Activated T-cell treated with anti-CD3 and anti-CD28 coated beads for 24 hours (primary cell): Measurements from ENCODE around the gene UGGT1.
A peak's percentile ranks its signal among the peaks of the same experiment; 100 is the strongest.
"Not testable (repeated sequence)": the region's sequence is repeated elsewhere in the genome, so short reads cannot be mapped to it uniquely, and the experiment has no call there.

Experiments used
- DNase-seq: peaks from one replicate; pipeline ENCODE4 v3.0.0-alpha.2; 2020; ENCODE audit warnings: low read depth

UGGT1 gene

DNA sequence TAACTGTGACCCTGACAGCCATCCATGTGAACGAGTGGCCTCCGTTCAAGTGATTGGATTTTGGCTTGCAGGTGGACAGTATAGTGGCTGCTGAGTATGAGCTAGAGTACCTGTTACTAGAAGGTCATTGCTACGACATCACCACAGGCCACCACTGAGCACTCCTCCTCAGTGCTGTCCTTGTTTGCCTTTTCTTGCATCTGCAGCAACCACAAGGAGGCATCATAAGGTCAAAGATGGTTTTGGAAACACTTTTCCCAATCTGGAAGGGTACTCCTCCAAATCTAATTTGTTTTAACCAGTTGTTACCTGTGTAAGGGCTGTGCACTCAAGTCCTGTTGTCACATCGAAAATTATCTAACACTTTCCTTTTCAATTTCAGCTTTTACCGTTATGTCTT, 81.2 kb downstream of the UGGT1 start:
- no peak for DNase-seq

DNA sequence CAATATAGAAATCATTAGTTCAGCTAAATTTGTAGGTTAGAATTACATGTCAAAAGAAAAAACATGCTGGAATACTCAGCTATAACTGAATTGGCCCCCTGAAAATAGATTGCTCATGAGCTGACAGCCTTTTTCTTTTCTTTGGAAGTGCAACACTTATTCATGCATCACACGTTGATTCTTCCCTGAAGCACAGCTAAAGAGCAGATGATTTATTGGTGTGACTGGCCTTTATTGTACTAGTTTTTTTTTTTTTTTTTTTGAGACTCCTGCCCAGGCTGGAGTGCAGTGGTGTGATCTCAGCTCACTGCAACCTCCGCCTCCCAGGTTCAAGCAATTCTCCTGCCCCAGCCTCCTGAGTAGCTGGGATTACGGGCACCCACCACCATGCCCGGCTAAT, 83.1 kb downstream of the UGGT1 start:
- not testable (repeated sequence) for DNase-seq

DNA sequence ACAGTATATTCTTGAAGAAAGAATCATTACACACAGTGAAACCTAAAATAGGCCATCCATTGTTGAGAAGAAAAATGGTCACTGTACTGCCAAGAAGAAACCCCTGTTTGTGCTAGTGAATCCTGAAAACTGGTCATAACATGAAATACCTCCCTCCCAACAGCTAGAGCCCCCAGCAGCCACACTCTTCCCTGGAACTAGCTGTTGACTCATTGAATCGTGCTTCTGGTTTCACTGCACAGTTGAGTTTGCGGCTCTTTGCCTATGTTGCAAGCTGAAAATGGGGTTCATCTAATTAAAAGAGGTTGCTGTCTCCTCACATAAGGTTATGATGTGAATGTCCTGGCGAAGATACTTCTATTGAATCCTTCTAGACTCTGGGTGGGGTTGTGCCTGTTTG, 86.3 kb downstream of the UGGT1 start:
- no peak for DNase-seq

DNA sequence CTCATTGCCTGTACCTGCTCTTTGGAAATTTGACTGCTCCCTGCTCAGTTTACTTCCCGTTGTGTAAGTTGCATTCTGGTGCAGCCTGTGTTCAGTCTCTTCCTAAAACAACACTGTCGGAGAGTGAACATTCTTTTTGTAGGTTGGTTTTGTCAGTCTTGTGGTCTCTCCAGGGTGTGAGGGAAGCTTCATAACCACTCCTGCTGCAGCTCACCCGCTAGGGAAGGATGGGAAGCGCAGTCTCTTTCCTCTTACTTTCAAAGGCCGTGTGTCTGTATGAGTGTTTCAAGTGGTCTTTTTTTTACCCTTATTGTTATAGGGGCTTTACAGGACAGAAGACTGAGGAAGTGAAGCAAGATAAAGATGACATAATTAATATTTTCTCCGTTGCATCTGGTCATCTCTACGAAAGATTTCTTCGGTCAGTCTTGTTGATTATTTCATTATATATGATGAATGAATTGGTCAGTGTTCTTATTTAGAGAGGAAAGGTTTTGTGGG, 87.2 kb downstream of the UGGT1 start:
- no peak for DNase-seq

DNA sequence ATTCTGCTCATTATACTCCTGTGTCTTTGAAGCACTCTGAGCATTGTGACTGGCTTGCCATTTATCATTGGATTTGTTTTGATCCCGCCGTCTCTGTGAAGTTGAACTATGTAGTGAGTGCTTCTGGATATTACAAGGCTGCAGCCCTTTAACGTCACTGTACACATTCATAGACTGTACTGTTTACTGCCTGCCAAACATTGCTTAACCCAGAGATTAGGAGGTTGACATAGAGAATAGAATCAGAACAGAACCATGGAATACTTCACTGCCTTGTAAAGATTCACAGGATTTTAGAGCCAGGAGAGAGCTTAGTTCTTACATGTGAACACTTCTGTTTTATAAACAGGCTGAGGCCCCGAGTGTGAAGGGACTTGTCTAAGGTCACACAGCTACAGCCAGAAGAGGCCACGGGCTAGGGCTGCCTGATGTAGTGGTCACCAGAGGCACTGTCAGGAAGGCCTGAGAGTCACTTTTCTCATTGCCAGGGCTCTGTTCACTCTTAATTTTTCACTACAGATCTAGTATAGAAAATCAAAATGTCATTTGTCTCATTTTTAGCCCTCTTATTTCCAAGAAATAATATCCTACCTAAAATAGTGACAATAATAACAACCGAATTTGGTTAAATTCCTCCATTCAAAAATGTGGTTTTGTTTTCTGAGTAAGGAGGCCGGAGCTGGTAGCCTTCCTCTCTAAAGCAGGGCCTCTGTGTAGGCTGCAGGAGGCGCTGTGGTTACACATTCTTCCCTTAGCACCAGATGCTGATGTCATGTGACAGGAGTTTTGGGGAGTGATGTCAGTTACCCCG, 87.9 kb downstream of the UGGT1 start:
- DNase-seq, result peak; percentile 16

DNA sequence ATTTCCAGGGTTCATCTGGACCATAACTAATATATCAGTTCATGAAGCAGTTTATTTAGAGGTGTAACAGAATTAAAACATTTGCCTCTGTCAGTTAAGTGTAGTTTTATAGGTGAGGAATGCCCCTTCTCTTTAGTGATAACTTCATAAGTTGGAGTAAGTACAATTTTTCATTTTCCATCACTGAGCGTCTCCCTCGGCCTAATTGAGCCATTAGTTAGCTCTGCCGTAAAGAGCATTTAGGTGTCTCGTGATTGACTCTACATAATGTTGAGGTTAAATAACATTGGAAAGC, 88.4 kb downstream of the UGGT1 start:
- no peak for DNase-seq

DNA sequence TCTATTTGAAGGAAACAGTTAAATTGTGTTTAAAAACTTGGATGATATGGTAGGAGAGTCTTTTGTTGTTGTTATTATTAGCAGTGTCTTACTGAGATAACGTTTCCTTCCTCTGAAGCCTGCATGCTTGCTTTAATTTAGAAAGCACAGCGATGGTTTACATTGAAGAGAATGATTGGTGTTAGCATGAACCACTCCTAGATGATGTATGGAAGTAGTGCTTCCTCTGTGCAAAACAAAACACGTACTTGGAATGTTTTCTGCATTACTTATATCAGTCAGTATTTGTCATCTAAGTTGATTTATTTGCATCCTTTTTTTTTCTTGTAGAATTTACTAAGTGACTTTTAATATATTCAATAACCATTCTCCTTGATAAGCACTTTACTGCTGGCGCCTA, 89.0 kb downstream of the UGGT1 start:
- no peak for DNase-seq

DNA sequence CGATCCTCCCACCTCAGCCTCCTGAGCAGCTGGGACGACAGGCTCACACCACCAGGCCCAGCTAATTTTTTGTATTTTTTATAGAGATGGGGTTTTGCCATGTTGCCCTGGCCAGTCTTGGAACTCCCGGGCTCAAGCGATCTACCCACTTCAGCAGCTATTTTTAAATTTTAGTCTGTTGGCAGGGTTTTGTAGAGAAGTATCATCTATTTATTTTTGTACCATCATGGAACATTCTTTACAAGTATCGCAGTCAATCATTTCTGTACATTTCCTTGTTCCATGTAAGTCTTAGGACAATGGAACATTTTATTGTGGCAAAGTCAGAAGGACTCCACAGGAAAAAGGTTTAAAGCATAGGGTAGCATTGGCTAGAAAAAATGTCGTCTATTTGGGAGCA, 94.6 kb downstream of the UGGT1 start:
- no peak for DNase-seq

DNA sequence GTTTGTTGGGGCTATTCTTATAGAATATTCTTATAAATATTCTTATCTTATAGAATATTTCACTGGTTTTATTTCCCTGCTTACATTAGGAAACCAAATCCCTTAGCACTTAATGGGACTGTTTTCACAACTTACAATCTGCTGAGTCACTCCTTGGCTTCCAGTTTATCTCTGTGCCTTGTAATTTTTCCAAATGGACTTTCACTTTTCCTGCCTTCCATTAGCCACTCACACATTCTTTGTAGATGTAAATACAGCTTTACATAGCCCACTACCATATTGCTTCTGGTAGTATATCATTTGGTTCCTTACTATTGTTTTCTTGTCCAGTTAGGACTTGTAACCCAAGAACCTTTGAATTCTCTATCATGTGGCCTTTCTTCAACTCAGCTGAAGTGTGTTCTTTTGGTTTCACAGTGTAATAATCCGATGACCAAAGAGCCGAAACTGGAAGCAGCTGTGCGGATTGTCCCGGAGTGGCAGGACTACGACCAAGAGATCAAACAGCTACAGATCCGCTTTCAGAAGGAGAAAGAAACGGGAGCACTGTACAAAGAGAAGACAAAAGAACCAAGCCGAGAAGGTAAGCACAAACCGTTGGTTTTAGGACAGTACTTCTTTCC, 96.1 kb downstream of the UGGT1 start:
- DNase-seq, result no peak

DNA sequence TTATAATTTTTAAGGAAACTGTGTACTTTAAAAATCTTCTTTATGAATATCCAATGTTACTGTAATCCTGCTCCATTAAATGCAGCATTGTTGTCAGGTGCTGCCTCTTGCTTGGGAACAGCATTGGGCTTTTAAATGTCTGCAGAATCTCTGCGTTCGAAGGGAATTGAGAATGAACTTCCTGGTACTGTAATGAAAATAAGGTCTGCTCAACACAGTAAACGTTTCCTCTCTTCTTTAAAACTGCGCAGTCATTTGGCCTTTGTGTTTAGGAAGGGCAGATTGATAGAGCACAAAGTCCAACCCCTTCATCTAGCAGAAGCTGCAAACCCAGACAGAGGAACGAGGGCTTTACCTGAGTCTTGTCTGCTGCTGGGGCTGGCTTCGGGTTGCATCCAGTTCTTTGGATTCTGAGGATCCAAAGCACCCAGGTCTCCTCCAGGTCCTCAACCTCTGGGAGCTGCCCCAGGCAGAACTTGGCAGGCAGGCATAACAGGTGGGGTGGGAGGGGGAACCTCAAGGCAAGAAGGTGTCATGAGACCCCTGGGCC, 104.5 kb downstream of the UGGT1 start:
- DNase-seq, result no peak

DNA sequence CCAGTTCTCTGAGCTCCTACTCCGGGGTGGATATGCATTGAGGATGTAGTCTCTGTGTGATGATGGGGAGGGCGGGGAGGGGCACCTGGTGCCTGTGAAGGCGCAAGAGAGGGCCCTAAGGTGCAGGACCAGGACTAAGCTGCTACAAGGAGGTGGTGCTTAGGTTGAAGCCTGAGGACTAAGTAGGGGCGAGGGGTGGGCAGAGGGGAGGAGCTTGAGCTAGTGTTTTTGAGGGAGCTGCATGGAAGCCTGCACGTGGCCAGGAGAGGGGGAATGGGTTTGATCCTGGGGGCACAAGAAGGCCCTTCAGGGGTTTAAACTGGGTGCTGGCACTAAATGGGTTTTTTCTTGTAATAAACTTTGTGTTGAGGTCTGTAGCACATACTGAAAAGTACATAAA, 105.0 kb downstream of the UGGT1 start:
- DNase-seq, result no peak

DNA sequence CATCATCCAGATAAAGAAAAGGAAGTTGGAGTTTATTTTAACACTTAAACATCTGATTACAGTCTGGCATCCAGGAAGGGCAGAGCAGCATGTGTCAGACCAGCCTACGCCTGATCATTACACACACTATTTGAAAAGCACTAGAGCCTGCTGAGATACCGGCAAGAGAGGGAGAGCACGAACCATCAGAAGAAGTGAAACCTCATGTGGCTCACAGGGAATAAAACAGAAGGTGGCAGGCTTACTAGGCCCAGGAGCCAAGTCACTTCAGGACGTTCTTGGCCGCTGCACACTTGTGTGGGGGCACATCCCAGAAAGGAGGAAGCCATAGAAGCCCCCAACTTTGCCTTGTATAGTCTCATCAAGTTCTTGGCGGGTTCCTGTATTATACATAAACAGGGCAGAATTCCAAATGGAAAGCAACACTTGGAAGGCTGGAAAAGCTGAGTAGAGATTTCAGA, 105.5 kb downstream of the UGGT1 start:
- no peak for DNase-seq

DNA sequence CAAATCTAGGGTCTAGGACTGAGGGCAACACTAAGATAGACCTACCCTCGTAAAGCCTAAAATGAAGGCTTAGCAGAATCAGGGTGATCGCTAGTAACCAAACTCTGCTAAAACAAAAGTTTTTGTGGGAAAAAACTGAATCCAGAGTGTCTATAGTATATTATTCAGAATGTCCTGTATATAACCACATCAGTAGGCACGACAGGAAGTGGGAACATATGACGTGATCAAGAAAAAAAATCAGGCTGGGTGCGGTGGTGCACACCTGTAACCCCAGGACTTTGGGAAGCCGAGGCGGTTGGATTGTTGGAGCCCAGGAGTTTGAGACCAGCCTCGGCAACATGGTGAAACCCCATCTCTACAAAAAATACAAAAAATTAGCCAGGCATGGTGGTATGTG, 106.1 kb downstream of the UGGT1 start:
- DNase-seq, result no peak

DNA sequence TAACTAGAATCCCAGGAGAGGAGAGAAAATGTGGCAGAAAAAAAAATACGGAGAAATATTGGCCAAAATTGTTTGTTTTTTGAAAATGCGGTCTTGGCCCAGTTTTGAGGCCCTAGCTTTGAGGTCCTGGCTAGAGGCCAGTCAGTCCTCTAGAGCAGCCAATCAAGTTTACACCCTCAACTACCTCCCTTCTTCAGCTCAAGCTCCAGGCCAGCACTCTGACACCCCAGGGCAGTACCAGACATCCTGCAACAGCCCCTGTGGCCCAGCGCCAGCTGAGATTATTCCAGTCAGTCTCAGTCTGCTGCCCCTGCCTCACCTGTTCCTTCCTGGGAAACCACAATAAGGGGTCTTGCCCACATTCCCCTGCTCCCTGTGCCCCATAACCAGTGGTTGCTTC, 107.7 kb downstream of the UGGT1 start:
- no peak for DNase-seq

DNA sequence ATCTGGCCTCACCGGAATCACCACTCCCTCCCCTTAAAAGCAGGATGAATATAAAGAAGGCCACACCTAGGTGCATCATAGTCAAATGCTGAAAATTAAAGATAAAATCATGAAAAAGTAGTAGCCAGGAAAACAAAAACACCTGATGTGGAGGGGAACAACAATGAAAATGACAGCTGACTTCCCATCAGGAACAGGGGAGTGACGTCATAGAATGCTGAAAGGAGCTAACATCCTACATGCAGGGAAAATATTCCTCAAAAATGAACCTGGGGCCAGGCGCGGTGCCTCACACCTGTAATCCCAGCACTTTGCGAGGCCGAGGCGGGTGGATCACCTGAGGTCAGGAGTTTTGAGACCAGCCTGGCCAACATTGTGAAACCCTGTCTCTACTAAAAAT, 108.1 kb downstream of the UGGT1 start:
- no peak for DNase-seq

DNA sequence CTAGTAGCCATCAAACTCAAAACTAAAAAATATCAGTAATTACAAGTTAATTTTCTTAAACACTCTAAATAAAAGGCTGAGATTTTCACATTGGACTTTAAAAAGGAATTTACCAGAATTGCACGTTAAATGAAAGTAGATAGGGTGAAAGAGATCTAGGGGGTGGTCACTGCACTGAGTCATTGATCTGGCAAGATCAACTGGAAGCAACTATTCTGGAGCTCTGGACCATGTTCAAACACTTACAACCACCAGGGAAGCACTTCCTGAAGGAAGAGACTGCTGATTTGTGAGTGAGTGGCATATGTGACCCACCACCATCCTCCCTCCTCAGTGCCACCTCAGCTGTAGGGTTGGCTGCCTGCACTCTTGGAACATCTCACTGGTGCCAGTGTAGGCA, 111.8 kb downstream of the UGGT1 start:
- no peak for DNase-seq

DNA sequence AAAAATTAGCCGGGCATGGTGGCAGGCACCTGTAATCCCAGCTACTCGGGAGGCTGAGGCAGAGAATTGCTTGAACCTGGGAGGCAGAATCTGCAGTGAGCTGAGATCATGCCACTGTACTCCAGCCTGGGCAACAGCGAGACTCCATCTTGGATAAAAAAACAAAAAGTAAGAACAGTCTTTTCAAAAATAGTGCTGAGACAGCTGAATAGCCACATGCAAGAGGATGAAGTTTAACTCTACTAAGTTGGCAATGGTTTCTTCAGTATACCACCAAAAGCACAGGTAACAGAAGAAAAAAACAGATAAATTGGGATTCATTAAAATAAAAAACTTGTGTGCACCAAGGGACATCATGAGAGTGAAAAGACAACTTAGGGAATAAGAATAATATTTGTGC, 115.2 kb downstream of the UGGT1 start:
- no peak for DNase-seq

DNA sequence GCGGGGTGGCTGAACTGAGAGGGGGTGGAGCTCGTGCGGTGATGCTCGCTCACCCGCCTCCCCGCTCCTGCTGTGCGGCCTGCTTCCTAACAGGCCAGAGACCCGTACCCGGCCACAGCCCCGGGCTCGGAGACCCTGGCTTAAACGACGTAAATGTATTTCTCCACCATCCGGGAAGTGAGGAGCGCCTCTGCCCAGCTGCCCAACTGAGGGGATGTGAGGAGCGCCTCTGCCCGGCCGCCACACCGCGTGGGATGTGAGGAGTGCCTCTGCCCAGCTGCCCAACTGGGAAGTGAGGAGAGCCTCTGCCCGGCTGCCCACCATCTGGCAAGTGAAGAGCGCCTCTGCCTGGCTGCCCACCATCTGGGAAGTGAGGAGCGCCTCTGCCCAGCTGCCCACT, 117.0 kb downstream of the UGGT1 start:
- DNase-seq, result no peak

DNA sequence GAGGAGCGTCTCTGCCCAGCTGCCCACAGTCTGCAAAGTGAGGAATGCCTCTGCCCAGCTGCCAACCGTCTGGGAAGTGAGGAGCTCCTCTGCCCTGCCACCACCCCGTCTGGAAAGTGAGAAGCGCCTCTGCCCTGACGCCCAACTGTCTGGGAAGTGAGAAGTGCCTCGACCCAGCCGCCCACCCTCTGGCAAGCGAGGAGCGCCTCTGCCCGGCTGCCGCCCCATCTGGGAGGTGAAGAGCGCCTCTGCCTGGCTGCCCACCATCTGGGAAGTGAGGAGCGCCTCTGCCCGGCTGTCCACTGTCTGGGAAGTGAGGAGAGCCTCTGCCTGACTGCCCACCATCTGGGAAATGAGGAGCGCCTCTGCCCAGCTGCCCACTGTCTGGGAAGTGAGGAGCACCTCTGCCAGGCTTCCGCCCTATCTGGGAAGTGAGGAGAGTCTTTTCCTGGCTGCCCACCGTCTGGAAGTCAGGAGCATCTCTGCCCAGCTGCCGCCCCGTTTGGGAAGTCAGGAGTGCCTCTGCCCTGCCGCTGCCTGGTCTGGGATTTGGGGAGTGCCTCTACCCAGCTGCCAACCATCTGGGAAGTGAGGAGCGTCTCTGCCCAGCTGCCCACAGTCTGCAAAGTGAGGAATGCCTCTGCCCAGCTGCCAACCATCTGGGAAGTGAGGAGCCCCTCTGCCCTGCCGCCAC, 117.8 kb downstream of the UGGT1 start:
- DNase-seq, result not testable (repeated sequence)

DNA sequence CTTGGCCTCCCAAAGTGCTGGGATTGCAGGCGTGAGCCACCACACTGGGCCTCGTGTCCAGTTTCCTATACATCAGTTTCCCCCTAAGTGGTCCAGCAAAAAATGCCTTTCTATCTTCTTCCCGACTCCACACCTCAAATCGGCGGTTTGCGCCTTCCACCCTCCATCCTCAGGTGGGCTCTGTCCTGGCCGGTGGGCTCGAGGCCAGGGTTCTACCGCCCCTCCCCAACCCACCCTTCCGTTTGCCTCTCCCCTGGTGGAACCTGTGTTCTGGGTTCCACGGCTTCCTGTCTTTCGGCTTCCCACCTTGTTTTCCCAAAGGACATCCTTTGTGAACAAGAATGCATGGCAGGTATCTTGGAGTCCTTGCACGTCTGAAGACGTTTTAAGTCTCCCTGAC, 123.3 kb downstream of the UGGT1 start:
- DNase-seq, result no peak

DNA sequence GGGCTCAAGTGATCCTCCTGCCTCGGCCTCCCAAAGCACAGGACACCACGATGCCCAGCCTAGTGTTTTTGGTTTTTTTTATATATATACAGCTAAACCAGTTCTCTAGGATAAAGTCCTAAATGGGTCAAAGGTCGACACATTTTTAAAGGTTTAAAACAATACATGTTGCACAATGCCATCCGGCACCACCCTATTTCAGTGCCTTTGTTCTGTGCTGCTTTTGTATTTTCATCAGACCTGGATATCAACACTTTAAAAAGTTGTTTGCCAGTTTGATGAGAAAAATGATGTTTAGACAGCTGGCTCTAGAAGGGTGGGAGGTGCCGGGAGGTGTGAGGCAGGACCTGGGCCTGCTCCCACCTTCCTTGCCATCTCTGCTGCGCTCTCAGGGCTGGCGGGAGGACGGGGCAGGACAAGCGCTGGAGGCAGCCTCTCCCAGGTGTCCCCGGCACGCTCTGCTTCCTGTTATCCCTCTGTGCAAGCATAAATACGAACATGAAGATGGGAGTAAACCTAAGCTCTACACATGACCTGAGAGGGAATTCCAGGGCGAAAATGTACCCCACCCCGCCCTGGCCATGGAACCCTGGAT, 124.0 kb downstream of the UGGT1 start:
- no peak for DNase-seq

DNA sequence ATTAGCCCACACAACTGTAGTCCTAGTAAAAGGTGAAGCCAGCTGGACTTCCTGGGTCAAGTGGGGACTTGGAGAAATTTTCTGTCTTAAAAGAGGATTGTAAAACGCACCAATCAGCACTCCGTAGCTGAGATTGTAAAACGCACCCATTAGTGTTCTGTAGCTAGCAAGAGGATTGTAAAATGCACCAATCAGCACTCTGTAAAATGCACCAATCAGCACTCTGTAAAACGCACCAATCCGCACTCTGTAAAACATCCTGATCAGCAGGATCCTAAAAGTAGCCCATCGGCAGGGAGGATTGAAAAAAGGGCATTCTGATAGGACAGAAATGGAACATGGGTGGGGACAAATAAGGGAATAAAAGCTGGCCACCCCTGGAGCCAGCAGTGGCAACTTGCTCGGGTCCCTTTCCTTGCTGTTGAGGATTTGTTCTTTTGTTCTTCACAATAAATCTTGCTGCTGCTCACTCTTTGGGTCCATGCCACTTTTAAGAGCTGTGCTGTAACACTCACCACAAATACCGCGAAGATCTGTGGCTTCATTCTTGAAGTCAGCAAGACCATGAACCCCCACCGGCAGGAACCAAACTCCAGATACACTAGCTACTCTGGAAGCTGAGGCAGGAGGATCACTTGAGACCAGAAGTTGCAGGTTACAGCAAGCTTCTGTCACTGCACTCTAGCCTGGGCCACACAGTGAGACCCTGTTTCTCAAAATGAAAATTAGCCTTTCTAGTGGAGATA, 125.1 kb downstream of the UGGT1 start:
- no peak for DNase-seq
